ENCODE measurements around the gene FHIT.

The FHIT gene

DNA sequence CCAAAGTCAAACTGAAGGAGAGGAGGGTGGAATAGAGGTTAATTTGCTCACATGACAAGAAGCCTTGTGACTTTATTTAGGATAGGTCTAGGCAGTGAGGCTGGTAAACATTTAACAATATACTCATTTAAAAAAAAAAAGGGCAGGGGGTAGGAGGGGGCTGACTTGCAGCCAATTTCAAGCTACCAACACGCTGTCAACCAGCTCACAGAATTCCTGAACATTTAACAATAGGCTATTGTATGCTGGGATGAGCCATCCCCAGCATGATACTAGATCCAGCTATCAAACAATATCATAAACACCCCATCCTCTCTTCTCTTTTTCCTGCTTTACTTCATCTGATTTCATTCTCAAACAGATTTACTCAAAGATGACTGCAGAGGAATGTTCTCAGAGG lies 1105.1 kb downstream of the FHIT start:
- peaks cover 7% of the 10 kb centered on the region for H3K4me1 Mint-ChIP-seq
- TF ChIP-seq CTCF (IDR thresholded peaks at IDR 0.05; ENCODE audit: unreplicated experiment in 3 of 3), result no peak
- no peaks in the 10 kb centered on the region for H3K9me3 Mint-ChIP-seq
- no peaks in the 10 kb centered on the region for H3K36me3 Mint-ChIP-seq (ENCODE audit: low read depth)
- no peak overlapping the region for H3K4me3 Mint-ChIP-seq
- peaks cover 3% of the 10 kb centered on the region for H3K27me3 Mint-ChIP-seq (ENCODE audit: low read depth)
- no peak overlapping the region for H3K27ac Mint-ChIP-seq

GRCh38 chr3:60144071-60144470 lies 1107.2 kb downstream of the FHIT start:
- no peak for TF ChIP-seq CTCF (IDR thresholded peaks at IDR 0.05; ENCODE audit: unreplicated experiment in 3 of 3)
- H3K27me3 Mint-ChIP-seq (ENCODE audit: low read depth), result peaks cover 3% of the 10 kb centered on the region
- no peaks in the 10 kb centered on the region for H3K9me3 Mint-ChIP-seq
- H3K36me3 Mint-ChIP-seq (ENCODE audit: low read depth), result no peaks in the 10 kb centered on the region
- H3K27ac Mint-ChIP-seq, result no peak overlapping the region
- peaks cover 7% of the 10 kb centered on the region for H3K4me1 Mint-ChIP-seq
- no peak overlapping the region for H3K4me3 Mint-ChIP-seq

GRCh38 chr3:60142009-60142408 lies 1109.2 kb downstream of the FHIT start:
- TF ChIP-seq CTCF (IDR thresholded peaks at IDR 0.05; ENCODE audit: unreplicated experiment in 3 of 3), result no peak
- Mint-ChIP-seq H3K9me3 (no peaks in the 10 kb centered on the region), H3K27me3 (ENCODE audit: low read depth) (peaks cover 14% of the 10 kb centered on the region), H3K4me3 (no peak overlapping the region), H3K36me3 (ENCODE audit: low read depth) (no peaks in the 10 kb centered on the region), H3K4me1 (peaks cover 7% of the 10 kb centered on the region), H3K27ac (no peak overlapping the region)

DNA sequence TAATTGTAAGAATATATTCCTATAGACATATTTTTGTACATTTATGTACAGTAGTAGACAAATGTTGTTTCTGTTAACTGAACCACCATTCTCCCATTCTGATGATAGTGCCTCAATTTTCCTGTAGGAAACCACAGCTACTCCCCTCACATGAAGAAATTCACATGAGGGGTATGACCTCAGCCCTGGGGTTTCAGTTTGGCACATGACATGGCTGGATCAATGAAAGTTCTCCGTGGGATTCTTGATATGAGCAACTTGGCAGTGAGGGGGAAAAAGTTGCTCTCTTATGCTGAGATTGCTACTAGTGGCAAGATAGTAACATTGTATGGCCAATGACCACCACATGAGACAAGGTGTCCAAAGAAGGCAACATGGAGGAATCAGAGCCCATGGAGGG lies 1111.1 kb downstream of the FHIT start:
- no peak overlapping the region for H3K4me3 Mint-ChIP-seq
- peaks cover 18% of the 10 kb centered on the region for H3K27me3 Mint-ChIP-seq (ENCODE audit: low read depth)
- TF ChIP-seq CTCF (IDR thresholded peaks at IDR 0.05; ENCODE audit: unreplicated experiment in 3 of 3), result no peak
- H3K9me3 Mint-ChIP-seq, result no peaks in the 10 kb centered on the region
- no peaks in the 10 kb centered on the region for H3K36me3 Mint-ChIP-seq (ENCODE audit: low read depth)
- peaks cover 7% of the 10 kb centered on the region for H3K4me1 Mint-ChIP-seq
- H3K27ac Mint-ChIP-seq, result no peak overlapping the region

- no peak for TF ChIP-seq CTCF (IDR thresholded peaks at IDR 0.05; ENCODE audit: unreplicated experiment in 3 of 3)
- Mint-ChIP-seq H3K27me3 (ENCODE audit: low read depth) (peaks cover 21% of the 10 kb centered on the region), H3K9me3 (no peaks in the 10 kb centered on the region), H3K36me3 (ENCODE audit: low read depth) (no peaks in the 10 kb centered on the region), H3K4me1 (peaks cover 9% of the 10 kb centered on the region), H3K27ac (no peak overlapping the region), H3K4me3 (no peak overlapping the region)
These were observed 1114.7 kb downstream of the FHIT start for GRCh38 chr3:60136601-60137000.

DNA sequence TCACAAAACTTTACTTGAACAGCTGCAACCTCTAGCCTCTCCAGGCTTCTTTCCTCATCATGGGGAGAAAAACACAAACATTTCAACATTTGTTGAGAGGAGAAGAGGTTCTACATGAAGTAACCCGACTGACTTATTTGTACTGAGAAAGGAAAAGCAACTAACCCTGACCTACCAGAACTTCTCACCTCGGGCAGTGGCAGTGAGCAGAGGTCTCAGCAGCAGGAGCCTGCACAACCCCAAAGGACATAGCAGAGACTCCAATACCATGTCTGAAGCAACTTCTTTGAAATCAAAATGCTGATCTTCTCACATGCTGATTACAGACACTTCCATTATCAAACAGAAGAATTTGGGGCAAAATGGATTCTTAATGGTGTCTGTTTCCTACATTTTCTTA lies 1115.8 kb downstream of the FHIT start:
- Mint-ChIP-seq H3K9me3 (no peaks in the 10 kb centered on the region), H3K4me1 (peaks cover 6% of the 10 kb centered on the region), H3K36me3 (ENCODE audit: low read depth) (no peaks in the 10 kb centered on the region), H3K27ac (no peak overlapping the region), H3K4me3 (no peak overlapping the region), H3K27me3 (ENCODE audit: low read depth) (peaks cover 24% of the 10 kb centered on the region)
- no peak for TF ChIP-seq CTCF (IDR thresholded peaks at IDR 0.05; ENCODE audit: unreplicated experiment in 3 of 3)

Measured in nephron (organoid).